HG02884 (cell line): ENCODE measurements around the gene TRAT1.
"Not testable (repeated sequence)": the region's sequence is repeated elsewhere in the genome, so short reads cannot be mapped to it uniquely, and the experiment has no call there.

Experiments used
- ATAC-seq: cut with Tn5 transposase; IDR thresholded peaks from one replicate; pipeline ENCODE4 v1.9.1; 2021; ENCODE audit warnings: mild to moderate bottlenecking, moderate library complexity; ENCODE audit not compliant: unreplicated experiment

Gene TRAT1, protein sequence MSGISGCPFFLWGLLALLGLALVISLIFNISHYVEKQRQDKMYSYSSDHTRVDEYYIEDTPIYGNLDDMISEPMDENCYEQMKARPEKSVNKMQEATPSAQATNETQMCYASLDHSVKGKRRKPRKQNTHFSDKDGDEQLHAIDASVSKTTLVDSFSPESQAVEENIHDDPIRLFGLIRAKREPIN

DNA sequence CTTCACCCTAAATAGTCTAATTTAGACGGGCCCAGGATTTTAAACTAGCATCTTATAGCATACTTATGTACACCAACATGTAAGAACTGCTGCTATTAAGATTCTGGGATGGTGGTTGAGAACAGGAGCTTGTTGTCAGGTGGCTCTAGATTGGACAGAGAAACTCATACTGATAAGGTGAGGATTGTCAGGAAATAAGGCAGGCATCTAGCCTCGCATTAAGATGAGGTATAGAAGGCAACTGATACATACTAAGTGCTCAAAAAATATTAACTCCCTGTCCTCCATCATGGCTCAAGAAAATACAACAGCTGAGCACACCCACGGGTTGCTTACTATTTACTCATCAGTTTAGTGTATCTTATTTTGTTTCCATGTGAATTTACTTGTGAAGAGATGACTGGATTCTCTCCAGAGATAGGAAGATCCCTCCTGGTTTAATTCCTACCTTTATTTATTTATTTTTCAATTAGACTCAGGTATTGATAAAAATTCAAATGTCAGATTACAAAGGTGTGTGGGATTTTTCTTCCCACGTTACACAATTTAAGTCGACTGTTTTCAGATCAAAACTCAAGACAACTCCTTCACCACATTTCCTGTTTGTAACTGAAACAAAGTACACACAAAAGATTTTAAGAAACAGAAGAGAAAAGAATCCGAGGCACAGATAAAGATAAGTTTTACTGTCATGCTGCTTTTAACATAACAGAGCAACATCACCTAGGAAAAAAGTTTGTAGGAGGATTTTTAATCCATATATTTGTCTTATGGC lies at the start of gene TRAT1:
Gene TRAT1 (plus strand): TSS at position 664 of the 775 bp plus-strand sequence. CDS start 142 bp downstream, outside the sequence.
- ATAC-seq = peak; percentile 51

DNA sequence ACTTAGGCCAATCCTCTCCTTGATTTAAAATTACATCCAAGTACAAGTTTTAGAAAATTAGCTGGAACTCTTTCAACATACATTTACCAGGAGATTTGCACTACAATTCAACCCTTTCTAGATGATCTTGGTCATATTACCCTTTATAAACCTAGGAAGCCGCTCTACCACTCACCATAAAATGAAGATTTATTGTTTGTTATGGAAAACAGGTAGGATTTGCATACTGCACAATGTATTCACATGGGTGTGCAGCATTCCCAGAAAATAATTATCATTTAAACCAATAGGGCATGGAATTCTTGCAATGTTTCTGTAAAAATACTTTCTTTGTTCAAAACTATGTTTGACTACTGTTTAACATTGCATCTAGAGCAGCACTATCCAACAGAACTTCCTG lies 46.9 kb upstream of the TRAT1 start:
- no peak for ATAC-seq

DNA sequence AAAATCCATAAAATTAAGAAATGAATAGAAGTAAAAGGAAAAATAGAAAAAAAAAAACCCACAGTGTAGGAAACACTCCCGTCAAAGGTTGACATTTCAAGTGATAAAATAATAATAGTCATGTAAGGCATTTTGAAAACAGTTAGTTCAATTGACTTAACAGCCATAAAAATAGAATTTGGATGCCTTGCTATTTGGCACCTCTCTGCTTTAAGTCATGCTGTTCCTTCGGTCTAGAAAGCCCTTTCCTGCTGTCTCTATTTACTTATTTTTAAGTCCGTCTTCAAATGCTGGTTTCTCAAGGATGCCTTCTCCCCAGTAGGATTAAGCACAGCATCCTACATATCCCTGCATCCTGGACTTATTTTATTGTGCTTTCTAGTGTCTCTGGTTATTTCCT lies 43.1 kb upstream of the TRAT1 start:
- ATAC-seq = no peak

DNA sequence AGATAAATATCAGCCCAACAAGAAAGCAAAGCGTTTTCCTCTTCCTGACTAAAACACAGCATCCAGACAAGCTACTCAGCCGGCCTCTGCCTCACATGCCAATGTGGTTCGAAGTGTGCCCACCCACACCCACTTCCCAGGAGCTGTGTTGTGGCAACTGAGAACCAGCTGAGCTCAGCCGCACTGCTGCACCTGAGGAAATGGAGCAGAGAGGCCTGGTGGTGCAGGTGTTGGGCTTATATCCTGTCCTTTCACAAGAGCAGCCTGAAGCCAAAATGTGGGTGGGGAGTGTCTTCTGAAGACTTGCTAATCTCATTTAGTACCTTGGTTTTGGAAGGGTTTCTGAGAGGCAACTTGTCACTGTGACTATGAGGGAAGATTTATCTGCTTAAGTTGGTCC lies 42.4 kb upstream of the TRAT1 start:
- no peak for ATAC-seq

DNA sequence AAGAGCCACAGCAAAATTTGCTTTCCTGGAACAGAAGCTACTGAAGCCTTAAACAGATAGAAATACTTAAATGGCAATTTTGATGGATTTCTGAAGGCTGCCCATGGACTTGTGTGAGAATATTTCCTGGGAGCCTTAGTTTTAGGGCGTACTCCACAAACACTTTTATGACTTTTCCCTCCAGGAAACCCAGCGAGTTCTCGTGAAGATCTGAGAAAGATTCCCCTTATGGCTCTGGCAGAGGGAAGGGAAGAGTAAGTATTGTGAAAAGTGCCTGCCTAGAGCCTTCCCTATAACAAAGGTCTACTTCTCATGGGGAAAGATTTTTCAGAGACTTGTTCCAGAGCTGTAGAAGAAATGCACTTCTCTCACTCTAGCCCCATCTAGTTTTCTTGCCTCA lies 31.1 kb upstream of the TRAT1 start:
- no peak for ATAC-seq

DNA sequence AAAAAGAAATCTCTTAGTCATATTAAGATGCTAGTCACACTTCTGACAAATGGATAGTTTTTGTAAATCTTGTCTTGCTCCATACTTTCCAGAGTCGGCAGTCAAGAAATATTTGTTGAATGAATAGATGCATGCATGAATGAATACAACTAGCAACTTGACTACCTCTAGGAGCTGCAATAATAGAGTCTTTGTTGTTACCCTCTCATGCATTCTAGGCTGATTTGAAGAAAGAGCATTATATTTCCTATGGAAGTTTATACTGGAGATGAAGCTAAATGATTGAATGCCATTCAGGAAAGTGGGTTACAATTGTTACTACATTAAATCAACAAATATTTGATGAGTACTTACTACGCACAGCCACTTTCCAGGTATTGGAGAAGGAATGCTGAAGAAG lies 18.1 kb upstream of the TRAT1 start:
- no peak for ATAC-seq

DNA sequence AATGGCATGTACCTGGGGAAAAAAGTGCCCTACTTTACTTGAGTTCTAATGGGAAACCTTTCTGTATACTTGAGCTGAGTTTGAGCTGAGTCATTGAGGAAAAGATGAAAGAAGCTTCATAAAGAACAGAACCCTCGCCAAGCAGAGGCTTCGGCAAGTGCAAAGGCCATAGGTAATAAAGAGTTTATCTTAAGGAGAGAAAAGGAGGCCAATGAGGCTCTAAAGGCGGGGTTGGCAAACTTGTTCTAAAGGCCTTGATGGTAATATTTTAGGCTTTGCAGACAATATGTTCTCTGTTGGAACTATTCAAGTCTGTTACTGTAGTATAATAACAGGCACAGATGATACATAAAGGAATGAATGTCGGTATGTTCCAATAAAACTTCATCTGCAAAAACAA lies 17.6 kb upstream of the TRAT1 start:
- no peak for ATAC-seq

DNA sequence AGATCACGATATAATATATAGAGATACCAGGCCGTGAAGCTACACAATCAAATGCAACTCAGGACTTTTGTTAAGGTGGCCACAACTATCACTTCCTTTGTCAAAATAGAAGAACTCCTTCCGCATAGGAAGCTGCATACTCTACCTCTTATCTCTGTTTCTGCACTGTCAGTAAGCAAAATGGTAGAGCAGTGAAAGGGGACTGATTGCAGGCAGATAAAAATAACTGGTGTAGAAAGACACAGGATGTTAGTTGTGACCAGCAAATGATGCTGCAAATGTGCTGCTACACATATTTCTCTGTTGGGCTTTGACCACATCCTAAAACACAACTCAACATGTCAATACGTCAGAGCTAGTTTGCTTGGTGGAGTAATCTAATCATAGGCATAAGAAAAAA lies 16.3 kb upstream of the TRAT1 start:
- peak; percentile 51 for ATAC-seq

DNA sequence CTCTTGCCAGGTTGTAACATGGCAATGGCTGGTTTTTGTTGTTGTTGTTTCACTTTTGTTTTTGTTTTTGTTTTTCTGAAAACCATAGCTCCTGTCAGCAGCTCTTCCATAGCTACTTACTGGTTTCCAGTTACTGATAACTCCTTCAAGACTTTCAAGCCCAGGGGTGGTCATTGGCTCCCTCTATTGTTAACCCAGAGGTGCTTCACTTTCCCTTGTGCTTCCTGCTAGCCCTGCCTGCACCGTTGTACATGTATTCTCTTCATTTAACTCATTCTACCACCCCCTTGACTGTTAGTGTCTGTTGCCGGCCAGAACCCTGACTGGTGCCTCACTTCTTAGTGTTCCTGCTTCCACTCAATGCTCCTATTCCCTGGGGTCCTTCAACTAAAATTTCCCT lies 4.2 kb upstream of the TRAT1 start:
- peak; percentile 75 for ATAC-seq

DNA sequence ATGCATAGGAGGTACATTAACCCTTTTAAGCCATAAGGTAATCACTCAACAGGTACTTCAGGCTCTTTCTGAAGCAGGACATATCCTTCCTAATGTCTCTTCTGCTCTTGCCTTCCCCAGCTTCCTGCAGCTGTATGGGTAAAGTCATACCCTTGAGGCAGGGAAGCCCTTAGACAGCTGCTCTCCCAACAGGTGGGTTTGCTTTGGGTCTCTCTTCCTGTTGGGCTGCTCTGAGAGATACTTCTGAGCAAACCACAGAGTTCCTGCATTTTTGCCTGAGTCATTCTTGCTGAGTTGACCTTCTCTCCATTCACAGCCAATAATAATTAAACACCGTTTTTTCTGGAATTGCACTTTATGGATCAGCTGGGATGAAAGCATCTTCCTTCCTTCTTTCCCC lies 2.0 kb upstream of the TRAT1 start:
- no peak for ATAC-seq

DNA sequence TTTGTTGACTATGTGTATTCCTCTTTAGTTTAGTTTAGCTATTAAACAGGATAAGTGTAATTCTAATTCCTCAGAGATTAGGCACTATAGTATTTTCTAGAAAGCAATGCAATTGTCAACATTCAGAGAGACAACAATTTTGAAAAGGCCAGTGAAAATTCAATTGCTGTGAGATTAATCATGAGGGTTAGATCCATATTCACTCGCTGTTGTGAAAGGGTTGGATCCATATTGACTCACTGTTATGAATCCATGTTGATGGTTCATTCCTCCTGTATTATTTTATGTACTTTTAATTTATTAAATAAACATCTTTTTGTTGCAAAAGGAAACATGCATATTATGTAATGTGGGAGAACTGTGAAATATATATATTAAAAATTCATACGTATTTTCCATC lies 641 bp downstream of the TRAT1 start:
- no peak for ATAC-seq

DNA sequence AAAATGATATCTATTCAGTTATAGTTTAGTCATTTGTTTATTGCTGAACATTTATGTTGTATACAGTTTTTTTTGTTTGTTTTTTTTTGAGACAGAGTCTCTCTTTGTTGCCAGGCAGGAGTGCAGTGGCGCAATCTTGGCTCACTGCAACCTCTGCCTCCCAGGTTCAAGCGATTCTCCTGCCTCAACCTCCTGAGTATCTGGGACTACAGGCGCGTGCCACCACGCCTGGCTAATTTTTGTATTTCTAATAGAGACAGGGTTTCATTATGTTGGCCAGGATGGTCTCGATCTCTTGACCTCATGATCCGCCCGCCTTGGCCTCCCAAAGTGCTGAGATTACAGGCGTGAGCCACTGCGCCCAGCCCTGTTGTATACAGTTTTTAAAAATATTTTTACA lies 1.2 kb downstream of the TRAT1 start:
- ATAC-seq = not testable (repeated sequence)

DNA sequence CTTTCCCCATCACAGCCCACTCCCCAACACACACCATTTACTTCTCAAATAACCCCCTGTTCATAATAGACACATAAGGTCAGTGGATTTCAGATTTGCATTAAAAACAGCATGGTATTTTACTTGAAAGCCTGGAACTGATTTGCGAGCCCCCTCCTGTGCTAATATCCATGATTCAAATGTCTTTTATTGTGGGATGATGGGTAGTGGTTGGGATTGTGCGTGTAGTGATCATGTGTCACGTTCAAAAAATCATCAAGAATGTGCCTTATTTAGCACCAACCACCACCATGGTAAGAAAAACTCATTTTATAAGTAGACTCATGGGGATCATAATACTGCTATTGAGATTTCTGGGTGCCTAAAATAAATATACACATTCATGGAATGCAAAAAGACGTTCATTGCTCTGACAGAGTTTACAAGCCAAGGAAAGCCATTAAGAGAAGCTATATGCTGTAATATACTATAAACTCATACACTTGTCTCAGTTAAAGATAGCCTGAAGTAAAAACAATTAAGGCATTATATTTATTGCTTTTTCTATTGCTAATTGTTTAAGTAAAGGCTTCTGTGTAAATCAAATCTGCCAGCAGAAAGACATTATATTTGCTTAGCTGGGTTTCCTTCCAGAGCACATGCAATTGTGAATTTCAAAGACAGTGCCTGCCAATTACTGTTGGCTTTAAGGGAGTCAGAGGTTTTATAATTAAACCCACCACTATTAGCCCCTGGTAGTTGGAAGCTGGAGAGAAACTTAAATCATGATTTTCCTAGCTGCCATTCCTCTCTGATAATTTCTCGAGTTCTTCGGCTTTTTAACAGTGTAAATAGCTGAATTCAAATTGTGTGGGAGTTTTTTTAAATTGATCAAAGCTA lies 4.0 kb downstream of the TRAT1 start:
- ATAC-seq = no peak

DNA sequence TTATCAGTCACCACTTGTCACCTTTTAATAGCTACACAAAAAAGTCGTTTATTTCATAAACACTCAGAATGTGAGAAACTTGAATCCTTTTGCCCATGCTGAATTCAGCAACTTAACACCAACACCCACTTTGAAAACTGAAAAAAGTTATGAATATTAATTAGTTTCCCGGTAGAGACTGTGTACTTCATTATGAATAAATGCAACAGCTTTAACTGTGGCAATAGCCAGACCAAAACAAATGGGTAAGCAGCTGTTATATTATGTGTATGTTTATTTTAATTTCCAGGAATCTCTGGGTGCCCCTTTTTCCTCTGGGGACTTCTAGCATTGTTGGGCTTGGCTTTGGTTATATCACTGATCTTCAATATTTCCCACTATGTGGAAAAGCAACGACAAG lies 7.8 kb downstream of the TRAT1 start:
- ATAC-seq = no peak

DNA sequence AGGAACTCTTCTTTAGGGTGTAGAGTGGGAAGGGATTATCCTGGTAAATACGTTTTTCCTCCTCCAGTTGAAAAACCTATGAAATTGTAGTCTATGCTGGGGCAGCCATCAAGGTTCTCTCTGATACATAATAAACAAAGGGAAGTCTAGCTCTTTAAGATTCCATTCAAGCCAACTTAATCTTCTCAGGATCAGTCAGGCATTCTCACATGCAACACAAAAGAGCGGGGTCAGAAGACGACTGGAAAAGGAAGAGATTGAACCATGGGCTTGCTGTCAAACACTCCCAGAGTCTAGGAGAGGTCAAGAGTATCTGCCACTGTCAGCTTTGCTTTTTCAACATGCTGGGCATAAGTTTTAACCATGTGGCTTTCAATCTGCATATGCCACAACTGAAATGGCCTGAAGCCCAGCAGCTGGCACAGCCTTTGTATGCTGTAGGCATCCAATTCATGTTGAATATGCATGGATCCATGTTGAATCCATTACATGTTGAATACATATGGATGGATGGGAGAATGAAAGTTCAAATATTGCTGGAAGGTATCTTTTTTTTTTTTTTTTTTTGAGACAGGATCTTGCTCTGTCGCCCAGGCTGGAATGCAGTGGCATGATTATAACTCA lies 8.5 kb downstream of the TRAT1 start:
- ATAC-seq = no peak

DNA sequence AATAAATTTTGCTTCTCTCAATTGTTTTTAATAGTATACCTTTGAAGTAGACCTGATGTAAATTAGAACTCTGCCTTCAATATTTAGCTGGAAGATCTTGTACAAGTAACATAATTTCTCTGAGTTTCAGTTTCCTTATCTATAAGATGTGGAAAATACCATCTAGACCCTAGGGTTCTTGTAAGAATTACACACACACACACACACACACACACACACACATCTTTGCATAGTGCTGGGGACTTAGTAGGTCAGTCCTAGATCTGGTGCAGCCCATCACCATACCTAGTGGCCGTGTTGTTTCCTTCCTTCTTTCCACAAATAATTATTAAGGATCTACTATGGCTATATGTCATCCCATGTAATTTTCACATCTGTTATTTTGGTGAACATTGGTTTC lies 11.0 kb downstream of the TRAT1 start:
- no peak for ATAC-seq

DNA sequence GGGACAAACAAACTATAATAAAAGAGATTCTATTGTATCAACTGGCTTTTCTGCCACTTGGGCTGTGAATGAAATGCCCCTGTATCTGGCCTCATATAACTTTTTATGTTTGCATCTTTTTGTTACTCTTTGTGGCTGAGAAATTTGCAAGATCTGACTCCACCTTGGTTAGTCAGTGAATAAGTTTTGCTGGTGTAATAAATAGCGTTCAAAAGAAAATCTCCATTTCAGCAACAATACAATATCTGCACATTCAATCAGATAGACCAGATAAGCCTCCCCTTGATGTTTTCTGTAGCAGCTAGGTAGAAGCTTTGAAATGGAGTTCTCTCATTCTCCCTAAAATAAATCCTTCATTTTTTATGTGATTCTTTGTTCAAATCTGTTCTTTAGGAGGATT lies 12.0 kb downstream of the TRAT1 start:
- no peak for ATAC-seq

DNA sequence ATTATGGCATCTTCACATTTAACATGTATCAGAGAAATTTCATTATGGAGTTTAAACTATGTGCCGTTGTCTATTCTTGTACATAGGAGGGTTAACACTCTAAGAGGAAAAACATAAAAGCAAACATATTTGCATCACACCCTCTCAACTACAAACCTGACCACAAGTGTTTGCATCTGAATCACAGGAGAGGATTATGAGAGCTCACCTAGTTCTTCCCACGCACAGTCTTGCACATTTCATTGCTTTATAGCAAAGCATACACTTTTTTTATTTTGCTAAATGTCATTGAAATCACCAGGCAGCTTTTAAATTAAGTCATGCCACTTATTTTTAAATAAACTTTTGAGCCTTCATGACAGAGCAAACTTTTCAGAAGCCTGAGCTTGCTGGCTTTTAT lies 12.5 kb downstream of the TRAT1 start:
- ATAC-seq = no peak

DNA sequence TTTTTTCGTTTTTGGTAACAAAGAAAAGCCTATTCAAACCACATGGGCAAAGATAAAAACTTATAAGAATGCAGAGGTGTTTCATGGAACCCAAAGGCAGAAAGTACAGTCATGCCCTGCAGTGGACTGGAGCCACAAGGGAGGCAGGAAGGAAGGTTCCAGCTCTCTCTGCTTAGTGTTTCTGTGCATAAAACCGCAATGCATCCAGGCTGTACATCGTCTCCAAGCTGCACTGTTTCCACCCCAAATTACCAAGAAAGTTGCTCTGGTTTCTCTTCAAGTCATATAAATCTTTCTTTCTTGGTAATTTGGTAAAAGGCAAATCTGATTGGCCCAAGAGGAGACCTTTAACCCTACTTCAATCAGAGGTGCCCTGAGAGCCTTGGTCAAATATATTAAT lies 15.8 kb downstream of the TRAT1 start:
- no peak for ATAC-seq

DNA sequence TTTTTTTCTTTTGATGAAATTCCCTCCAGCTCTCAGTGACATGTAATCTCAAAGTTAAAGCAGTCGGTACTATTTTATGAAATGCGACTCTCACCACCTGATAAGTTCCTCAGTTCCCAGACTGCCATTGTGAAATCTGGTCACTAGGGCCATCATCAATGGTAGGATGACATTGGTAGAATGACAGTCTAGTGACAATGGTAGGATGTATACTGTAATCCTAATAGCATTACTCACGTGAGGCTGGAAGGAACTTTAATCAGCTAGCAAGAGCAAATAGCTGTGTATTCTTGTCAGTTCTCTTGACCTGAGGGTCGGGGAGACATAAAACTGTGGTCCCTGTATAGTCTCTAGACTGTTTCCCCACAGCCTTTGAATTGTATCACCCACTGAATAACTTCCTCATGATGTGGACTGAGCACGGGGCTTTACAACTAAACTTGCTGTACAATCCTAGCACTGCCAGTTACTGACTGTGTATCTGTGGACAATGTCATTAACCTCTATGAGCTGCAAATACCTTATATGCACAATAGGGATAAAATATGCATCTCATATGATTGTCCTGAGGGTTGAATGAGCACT lies 23.2 kb downstream of the TRAT1 start:
- no peak for ATAC-seq

DNA sequence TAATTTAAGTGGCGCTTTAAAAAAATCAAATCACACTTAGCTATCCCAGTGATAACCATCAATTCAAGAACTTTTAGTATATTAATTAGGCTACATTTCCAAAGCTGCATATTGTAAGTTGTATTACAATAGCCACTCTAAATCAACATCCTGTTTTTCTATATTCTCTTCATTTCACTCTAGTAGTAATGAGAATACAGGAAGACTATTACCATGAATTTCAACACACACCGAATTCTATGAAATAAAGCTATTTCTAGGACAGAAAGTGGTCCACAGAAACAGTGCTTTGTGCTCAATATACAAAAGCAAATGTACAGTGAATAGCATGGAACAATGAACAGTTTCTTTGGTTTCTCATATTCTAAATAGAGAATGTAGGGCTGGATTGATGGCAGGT lies 24.6 kb downstream of the TRAT1 start:
- ATAC-seq = no peak
